Fibroblast of villous mesenchyme (primary cell): ENCODE measurements around the gene RXRB. TPM values are rescaled to one million over a fixed set of nuclear protein-coding genes. Genes with fewer than 3 reads are reported as not detected.

Experiments used
- DNase-seq: peaks from one replicate; pipeline ENCODE4 v3.0.0-alpha.2; 2010; ENCODE audit warnings: low read depth
- H3K4me3 ChIP-seq: 2 replicates; pipeline ENCODE4 v1.5.1; 2011; ENCODE audit warnings: low read depth, mild to moderate bottlenecking, low read length
- CTCF ChIP-seq: IDR thresholded peaks from 2 replicates; pipeline ENCODE4 v1.5.1; 2012; ENCODE audit warnings: low read depth, mild to moderate bottlenecking, low read length; ENCODE audit not compliant: insufficient read depth
- total RNA-seq: library from RNA; depleted of rRNA; stranded (reverse); fragments of >200 nt; gene quantifications from 2 replicates; pipeline ENCODE4 v1.2.3, GENCODE V29; 2012

Gene RXRB
- total RNA-seq, 1 donor = 22.5 TPM

GRCh38 chr6:33192105-33192646, 8.3 kb downstream of the RXRB start, which contains the start of gene COL11A2:
Gene COL11A2, minus strand, starts transcription at chr6:33192467. Its CDS starts 227 bp downstream, at chr6:33192240.
- H3K4me3 ChIP-seq = peak within 1 kb of the TSS; percentile 43
- TF ChIP-seq CTCF = no peak
- no peak for DNase-seq

- no peak for DNase-seq
- no peak for TF ChIP-seq CTCF
- H3K4me3 ChIP-seq = no peak overlapping the region
These were observed 8.9 kb downstream of the RXRB start for GRCh38 chr6:33191383-33192104.

GRCh38 chr6:33190504-33191107, 9.9 kb downstream of the RXRB start:
- no peak for TF ChIP-seq CTCF
- no peak overlapping the region for H3K4me3 ChIP-seq
- no peak for DNase-seq

- no peak overlapping the region for H3K4me3 ChIP-seq
- no peak for TF ChIP-seq CTCF
- DNase-seq = no peak
These were observed 10.6 kb downstream of the RXRB start for GRCh38 chr6:33189625-33190448.

GRCh38 chr6:33189164-33189563, 11.3 kb downstream of the RXRB start:
- no peak for DNase-seq
- H3K4me3 ChIP-seq = no peak overlapping the region
- TF ChIP-seq CTCF = no peak

GRCh38 chr6:33187809-33188208, 12.7 kb downstream of the RXRB start:
- H3K4me3 ChIP-seq = no peak overlapping the region
- DNase-seq = no peak
- TF ChIP-seq CTCF = no peak
